Kidney (tissue), 14 donors: ENCODE results near the gene TGFBR1. TPM values are rescaled to one million over a fixed set of nuclear protein-coding genes. Genes with fewer than 3 reads are reported as not detected.

Experiments
- DNase-seq, 5 donors: peaks; one replicate each; pipeline ENCODE4 v3.0.0-alpha.2; 2013 to 2020
- FAIRE-seq: peaks from 2 replicates; lab custom pipeline; 2012; peaks lifted over from hg19 to GRCh38; lab: Jason Lieb, UNC
- H3K27ac ChIP-seq, 2 donors: one replicate each; pipeline ENCODE4 v1.7.0; 2013; ENCODE audit warnings: low read depth in 2 of 2, low read length in 2 of 2, inconsistent platforms in 1 of 2
- H3K27me3 ChIP-seq: one replicate; pipeline ENCODE4 v1.7.1; 2013; ENCODE audit warnings: low read length, inconsistent platforms; ENCODE audit not compliant: control insufficient read depth, insufficient read depth
- H3K36me3 ChIP-seq, 3 donors: one replicate each; pipeline versions ENCODE4 v1.7.0 to v1.7.1; 2013; ENCODE audit warnings: low read length in 3 of 3, control low read depth in 1 of 3, inconsistent platforms in 1 of 3; ENCODE audit not compliant: insufficient read depth in 3 of 3, control insufficient read depth in 2 of 3
- H3K4me1 ChIP-seq, 3 donors: one replicate each; pipeline versions ENCODE4 v1.7.0 to v1.7.1; 2013; ENCODE audit warnings: low read length in 3 of 3, inconsistent platforms in 1 of 3, low read depth in 1 of 3; ENCODE audit not compliant: control insufficient read depth in 2 of 3, insufficient read depth in 2 of 3
- H3K4me3 ChIP-seq, 3 donors: one replicate each; pipeline versions ENCODE4 v1.7.0 to v1.8.1; 2013; ENCODE audit warnings: low read length in 3 of 3, control low read depth in 1 of 3, inconsistent platforms in 1 of 3
- H3K9ac ChIP-seq, 3 donors: one replicate each; pipeline versions ENCODE4 v1.7.0 to v1.7.1; 2013; ENCODE audit warnings: low read length in 3 of 3, control low read depth in 1 of 3, inconsistent platforms in 1 of 3
- H3K9me3 ChIP-seq, 3 donors: one replicate each; pipeline versions ENCODE4 v1.7.0 to v1.7.1; 2013; ENCODE audit warnings: low read length in 3 of 3, control low read depth in 1 of 3, inconsistent platforms in 1 of 3; ENCODE audit not compliant: control insufficient read depth in 2 of 3, insufficient read depth in 1 of 3
- intact Hi-C: fragments of 100-400 bp; cut with DNase I; formaldehyde crosslinking; loops from one replicate; pipeline ENCODE4 v1.11.1; 2022
- polyA plus RNA-seq: library from polyadenylated mRNA; stranded (reverse); fragments of 350-450 nt; fragmentation: Illumina TruSeq; extraction: RNeasy Lipid Tissue Mini Kit (QIAGEN cat#74804); gene quantifications from one replicate; pipeline ENCODE4 v1.2.3, GENCODE V29; 2014; ENCODE audit warnings: low read depth, low replicate concordance; ENCODE audit not compliant: insufficient read depth
- total RNA-seq: library from RNA; stranded (reverse); fragmentation: NEBNext Ultra II Directional; extraction: Animal tissue kit (Norgen Biotek cat#: 25700); gene quantifications from one replicate; pipeline ENCODE4 v1.2.1, GENCODE V29; 2021
- TF ChIP-seq, protein P1 (sequence below): IDR thresholded peaks from 3 replicates; pipeline ENCODE4 v1.5.1; 2012; ENCODE audit warnings: mild to moderate bottlenecking, moderate library complexity, borderline replicate concordance; ENCODE audit not compliant: insufficient read depth; ENCODE audit errors: extremely low read depth
- donor health status: control.
- donor health status: control.
- donor health status: control.
- donor health status: control.
- donor health status: control.
- donor health status: DM: yes; HTN: yes; CAD: no.
- donor health status: Normal renal cell carcinoma (clear cell type).

Gene TGFBR1
- total and polyA plus RNA-seq, 2 donors from 2014 or later, result 7.9 to 50.8 TPM

DNA sequence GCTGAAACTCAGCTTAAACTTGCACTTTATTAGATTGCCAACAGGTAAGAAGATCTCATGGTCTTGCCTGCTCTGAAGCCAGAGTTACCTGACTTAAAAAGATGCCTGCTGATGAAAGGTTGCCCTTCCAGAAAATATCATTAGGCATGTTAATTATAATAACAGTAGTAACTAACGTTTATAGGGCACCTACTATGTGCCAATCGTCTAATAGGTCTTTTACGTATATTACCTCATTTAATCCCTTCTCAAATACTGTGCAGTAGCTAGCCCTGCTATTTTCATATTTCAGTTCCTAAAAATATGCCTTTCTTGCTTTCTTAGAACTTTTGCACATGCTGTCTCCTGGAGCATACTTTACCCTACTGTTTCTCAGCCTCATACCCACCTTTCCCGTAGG lies 40.1 kb downstream of the TGFBR1 start:
- H3K27me3 ChIP-seq, result no peaks in the 10 kb centered on the region
- intact Hi-C loops, result loop anchor here (10.0 kb wide), 1 partner anchor 300 kb away; no protein-coding TSS in a partner anchor
- H3K36me3 ChIP-seq, result peaks cover 5 to 58% (median 24%) of the 10 kb centered on the region in 3 donors

DNA sequence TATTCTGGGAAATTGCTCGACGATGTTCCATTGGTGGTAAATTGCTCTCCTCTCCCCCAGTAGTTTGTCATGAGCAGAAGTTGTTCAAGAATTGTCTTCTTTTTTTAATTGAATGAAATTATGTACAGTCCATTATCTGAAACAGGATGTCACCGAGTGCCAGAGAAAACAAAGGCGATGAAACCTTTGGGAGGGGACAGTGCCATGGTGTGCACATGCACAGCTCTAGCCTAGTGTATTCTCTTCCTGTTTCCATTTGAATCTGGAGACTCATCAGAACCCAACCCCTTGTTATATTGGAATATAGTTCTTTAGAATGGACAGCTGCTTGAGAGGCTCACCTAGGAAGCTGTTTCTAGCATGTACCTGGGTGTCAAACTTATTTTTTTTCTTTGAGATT lies 41.7 kb downstream of the TGFBR1 start:
- no peaks in the 10 kb centered on the region for H3K9me3 ChIP-seq
- intact Hi-C loops, result loop anchor here (10.0 kb wide), 1 partner anchor 302 kb away; no protein-coding TSS in a partner anchor
- H3K9ac ChIP-seq, result no peak overlapping the region
- FAIRE-seq (no peak), DNase-seq (no peak)
- peaks cover 5 to 61% (median 24%) of the 10 kb centered on the region in 3 donors for H3K36me3 ChIP-seq
- no peaks in the 10 kb centered on the region for H3K27me3 ChIP-seq
- no peak overlapping the region for H3K27ac ChIP-seq
- TF ChIP-seq, protein P1, sequence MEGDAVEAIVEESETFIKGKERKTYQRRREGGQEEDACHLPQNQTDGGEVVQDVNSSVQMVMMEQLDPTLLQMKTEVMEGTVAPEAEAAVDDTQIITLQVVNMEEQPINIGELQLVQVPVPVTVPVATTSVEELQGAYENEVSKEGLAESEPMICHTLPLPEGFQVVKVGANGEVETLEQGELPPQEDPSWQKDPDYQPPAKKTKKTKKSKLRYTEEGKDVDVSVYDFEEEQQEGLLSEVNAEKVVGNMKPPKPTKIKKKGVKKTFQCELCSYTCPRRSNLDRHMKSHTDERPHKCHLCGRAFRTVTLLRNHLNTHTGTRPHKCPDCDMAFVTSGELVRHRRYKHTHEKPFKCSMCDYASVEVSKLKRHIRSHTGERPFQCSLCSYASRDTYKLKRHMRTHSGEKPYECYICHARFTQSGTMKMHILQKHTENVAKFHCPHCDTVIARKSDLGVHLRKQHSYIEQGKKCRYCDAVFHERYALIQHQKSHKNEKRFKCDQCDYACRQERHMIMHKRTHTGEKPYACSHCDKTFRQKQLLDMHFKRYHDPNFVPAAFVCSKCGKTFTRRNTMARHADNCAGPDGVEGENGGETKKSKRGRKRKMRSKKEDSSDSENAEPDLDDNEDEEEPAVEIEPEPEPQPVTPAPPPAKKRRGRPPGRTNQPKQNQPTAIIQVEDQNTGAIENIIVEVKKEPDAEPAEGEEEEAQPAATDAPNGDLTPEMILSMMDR, result no peak
- H3K4me3 ChIP-seq, result no peak overlapping the region
- H3K4me1 ChIP-seq, result no peaks in the 10 kb centered on the region

More for the DNA sequence above, 40.1 kb downstream of the TGFBR1 start:
- TF ChIP-seq, protein P1, result no peak
- H3K27ac ChIP-seq, result no peak overlapping the region
- H3K9ac ChIP-seq, result no peak overlapping the region
- H3K4me3 ChIP-seq, result no peak overlapping the region
- FAIRE-seq, result no peak
- H3K9me3 ChIP-seq, result no peaks in the 10 kb centered on the region
- H3K4me1 ChIP-seq, result no peaks in the 10 kb centered on the region
- DNase-seq, result no peak

DNA sequence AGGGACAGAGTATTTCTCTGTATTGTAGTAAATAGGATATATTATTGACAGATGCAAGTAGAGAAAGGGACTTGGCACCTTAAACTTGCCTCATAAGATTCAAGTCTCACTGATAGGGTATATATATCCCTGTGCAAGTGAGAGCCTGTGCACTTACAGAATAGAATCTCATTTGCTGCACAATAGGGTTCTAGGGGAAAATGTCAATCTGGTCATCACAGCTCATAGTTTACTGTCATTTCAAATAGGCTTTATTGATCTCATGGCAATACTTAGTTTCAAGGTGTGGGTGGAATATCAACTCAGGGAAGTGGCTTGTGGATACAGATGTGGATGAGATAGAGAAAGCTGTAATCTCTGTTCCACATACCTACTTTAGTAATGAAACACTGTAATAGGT lies 42.3 kb downstream of the TGFBR1 start:
- TF ChIP-seq, protein P1, result no peak
- intact Hi-C loops, result loop anchor here (10.0 kb wide), 1 partner anchor 302 kb away; no protein-coding TSS in a partner anchor
- no peak overlapping the region for H3K9ac ChIP-seq
- no peaks in the 10 kb centered on the region for H3K9me3 ChIP-seq
- DNase-seq (no peak), FAIRE-seq (no peak)
- H3K27ac ChIP-seq, result no peak overlapping the region
- H3K4me1 ChIP-seq, result no peaks in the 10 kb centered on the region
- peaks cover 5 to 63% (median 24%) of the 10 kb centered on the region in 3 donors for H3K36me3 ChIP-seq
- H3K4me3 ChIP-seq, result no peak overlapping the region
- no peaks in the 10 kb centered on the region for H3K27me3 ChIP-seq
